ENCODE measurements around the gene COQ4.
A peak's percentile ranks its signal among the peaks of the same experiment; 100 is the strongest.

Gene COQ4

DNA sequence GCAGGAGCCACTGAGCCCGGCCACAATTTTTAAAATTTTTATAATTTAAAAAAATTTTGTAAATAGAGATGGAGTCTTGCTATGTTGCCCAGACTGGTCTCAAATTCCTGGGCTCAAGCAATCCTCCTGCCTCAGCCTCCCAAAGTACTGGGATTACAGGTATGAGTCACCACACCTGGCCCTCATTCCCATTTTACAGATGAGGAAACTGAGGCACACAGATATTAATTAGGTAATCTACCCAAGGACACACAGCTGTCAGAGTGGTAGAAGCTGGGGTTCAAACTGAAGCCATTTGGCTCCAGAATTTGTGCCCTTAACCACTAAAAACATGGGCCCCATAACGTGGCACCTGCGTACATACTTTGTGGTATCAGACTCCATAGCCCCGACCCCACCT, 7.9 kb upstream of the COQ4 start:
- Histone ChIP-seq H3K9me3 (ENCODE audit: severe bottlenecking) (no peaks in the 10 kb centered on the region), H3K27ac (peak overlapping the region; percentile 81), H3K27me3 (ENCODE audit: insufficient read depth, low read depth, severe bottlenecking) (no peaks in the 10 kb centered on the region), H3K36me3 (peaks cover 87% of the 10 kb centered on the region), H3K4me3 (ENCODE audit: low read depth, low read length) (no peak overlapping the region)
- TF ChIP-seq, protein P1, sequence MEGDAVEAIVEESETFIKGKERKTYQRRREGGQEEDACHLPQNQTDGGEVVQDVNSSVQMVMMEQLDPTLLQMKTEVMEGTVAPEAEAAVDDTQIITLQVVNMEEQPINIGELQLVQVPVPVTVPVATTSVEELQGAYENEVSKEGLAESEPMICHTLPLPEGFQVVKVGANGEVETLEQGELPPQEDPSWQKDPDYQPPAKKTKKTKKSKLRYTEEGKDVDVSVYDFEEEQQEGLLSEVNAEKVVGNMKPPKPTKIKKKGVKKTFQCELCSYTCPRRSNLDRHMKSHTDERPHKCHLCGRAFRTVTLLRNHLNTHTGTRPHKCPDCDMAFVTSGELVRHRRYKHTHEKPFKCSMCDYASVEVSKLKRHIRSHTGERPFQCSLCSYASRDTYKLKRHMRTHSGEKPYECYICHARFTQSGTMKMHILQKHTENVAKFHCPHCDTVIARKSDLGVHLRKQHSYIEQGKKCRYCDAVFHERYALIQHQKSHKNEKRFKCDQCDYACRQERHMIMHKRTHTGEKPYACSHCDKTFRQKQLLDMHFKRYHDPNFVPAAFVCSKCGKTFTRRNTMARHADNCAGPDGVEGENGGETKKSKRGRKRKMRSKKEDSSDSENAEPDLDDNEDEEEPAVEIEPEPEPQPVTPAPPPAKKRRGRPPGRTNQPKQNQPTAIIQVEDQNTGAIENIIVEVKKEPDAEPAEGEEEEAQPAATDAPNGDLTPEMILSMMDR (IDR thresholded peaks at IDR 0.05; ENCODE audit: low read depth, low read length): no peak
- no peak for DNase-seq

DNA sequence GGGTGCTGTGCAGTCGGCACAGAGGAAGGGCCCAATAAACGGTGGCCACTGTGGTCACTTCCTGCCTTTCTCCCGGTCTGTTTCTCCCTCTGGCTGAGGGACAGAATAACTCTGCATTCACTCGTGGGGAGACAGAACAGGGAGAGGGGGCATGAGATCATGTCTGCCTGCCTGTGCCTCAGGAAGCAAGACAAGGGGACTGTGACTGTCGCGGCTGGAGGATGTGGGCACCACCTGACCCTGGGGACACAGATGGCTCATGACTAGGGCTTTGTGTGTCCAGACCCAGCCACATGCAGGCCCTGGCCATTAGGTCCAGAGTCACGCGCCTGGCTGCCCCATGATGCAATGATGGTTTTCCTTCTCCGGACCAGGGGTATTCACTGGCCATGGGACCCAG, 6.2 kb upstream of the COQ4 start:
- no peaks in the 10 kb centered on the region for H3K27me3 ChIP-seq (ENCODE audit: insufficient read depth, low read depth, severe bottlenecking)
- H3K36me3 ChIP-seq: peaks cover 85% of the 10 kb centered on the region
- TF ChIP-seq, protein P1 (IDR thresholded peaks at IDR 0.05; ENCODE audit: low read depth, low read length): no peak
- no peak overlapping the region for H3K4me3 ChIP-seq (ENCODE audit: low read depth, low read length)
- H3K9me3 ChIP-seq (ENCODE audit: severe bottlenecking): no peaks in the 10 kb centered on the region
- no peak overlapping the region for H3K27ac ChIP-seq
- DNase-seq: no peak

DNA sequence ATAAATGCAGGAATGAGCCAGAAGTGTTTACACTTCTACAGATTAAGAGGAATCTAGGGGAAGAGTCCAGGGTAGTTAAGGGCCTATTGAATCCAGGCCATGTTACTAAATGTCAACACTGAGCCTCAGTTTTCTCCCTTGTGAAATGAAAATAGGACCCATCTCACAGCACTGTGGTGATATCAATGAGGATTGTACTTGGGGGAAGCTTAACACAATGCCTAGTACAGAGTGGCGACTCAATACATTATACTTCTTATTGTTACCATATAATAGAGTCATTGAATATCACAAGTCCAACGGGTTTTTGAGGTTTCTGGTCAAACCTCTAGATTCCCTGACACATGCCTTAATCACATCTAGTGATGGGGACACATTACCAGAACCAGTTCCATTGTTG, 5.0 kb upstream of the COQ4 start:
- TF ChIP-seq, protein P1 (IDR thresholded peaks at IDR 0.05; ENCODE audit: low read depth, low read length): no peak
- H3K27ac ChIP-seq: no peak overlapping the region
- no peak overlapping the region for H3K4me3 ChIP-seq (ENCODE audit: low read depth, low read length)
- H3K27me3 ChIP-seq (ENCODE audit: insufficient read depth, low read depth, severe bottlenecking): no peaks in the 10 kb centered on the region
- H3K9me3 ChIP-seq (ENCODE audit: severe bottlenecking): no peaks in the 10 kb centered on the region
- no peak for DNase-seq
- peaks cover 78% of the 10 kb centered on the region for H3K36me3 ChIP-seq

DNA sequence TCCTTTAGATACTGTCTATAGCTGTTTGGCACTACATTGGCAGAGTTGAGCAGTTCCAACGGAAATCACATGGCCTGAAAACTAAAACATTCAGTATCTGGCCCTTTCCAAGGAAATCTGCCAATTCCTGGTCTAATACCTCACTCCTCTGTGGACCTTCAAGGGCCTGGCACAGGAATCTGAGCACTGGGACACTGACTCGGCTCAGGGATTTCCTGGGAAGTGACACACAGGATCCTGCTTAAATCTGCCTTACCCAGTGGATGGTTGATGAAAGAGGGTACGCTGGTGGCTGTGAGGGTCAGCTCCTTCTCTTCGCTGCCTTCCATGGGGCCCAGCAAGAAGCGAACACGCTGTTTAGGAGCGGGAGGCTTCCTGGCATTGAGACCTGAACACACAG, 1.3 kb upstream of the COQ4 start:
- no peak for DNase-seq
- Histone ChIP-seq H3K36me3 (peaks cover 79% of the 10 kb centered on the region), H3K27ac (no peak overlapping the region; the same call in 1 of the 2 replicates), H3K4me3 (ENCODE audit: low read depth, low read length) (peak overlapping the region; percentile 98), H3K9me3 (ENCODE audit: severe bottlenecking) (no peaks in the 10 kb centered on the region), H3K27me3 (ENCODE audit: insufficient read depth, low read depth, severe bottlenecking) (no peaks in the 10 kb centered on the region)
- TF ChIP-seq, protein P1 (IDR thresholded peaks at IDR 0.05; ENCODE audit: low read depth, low read length): no peak

DNA sequence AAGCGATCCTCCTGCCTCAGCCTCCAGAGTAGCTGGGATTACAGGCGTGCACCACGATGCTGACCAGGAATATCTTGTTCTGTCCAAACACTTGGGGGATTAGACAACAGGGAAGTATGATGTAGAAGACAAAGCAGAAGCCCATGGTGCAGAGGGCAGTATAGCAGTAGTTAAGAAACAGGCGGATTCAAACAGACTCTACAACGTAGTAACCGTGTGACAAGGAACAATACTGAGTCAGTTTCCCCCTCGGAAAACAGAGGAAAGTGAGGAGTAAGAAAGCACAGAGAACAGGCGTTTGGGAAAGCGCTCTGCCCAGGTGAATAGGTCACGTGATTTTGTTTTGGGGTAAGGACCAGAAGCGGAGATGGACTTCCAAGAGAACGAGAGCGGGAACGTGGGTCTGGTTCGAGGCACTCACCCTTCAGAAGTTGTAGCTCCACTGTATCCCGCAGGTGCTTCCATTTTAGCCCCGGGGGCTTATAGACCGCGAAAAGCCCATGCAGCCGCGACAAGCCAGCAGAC, 698 bp upstream of the COQ4 start:
- Histone ChIP-seq H3K36me3 (peaks cover 77% of the 10 kb centered on the region), H3K9me3 (ENCODE audit: severe bottlenecking) (no peaks in the 10 kb centered on the region), H3K27me3 (ENCODE audit: insufficient read depth, low read depth, severe bottlenecking) (no peaks in the 10 kb centered on the region), H3K27ac (peak overlapping the region; percentile 98), H3K4me3 (ENCODE audit: low read depth, low read length) (peak overlapping the region; percentile 98)
- TF ChIP-seq, protein P1 (IDR thresholded peaks at IDR 0.05; ENCODE audit: low read depth, low read length): no peak
- no peak for DNase-seq

DNA sequence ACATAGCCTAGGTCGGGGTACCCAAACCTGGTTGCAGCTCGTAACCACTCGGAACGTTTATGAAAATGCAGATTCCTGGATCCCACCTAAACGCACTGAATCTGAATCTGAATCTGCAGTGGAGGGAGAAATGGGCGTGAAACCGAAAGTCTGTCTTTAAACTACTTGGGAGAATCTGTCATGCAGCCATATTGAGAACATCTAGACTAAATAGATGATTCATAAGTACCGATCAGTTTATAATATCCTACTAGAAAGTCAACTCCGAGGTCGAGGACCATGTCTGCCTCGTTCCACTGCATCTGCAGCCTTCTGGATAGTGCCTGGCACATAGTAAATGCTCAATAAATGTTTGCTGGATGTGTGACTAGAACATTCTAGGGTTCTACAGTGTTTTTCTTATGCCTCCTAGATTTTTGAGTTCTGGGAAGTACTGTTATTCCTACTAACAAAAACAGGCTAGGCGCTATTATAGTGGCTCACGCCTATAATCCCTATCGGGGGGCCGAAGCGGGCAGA, 632 bp downstream of the COQ4 start:
- no peaks in the 10 kb centered on the region for H3K9me3 ChIP-seq (ENCODE audit: severe bottlenecking)
- DNase-seq: no peak
- H3K27me3 ChIP-seq (ENCODE audit: insufficient read depth, low read depth, severe bottlenecking): no peaks in the 10 kb centered on the region
- peak overlapping the region; percentile 98 for H3K4me3 ChIP-seq (ENCODE audit: low read depth, low read length)
- H3K36me3 ChIP-seq: peaks cover 76% of the 10 kb centered on the region
- peak overlapping the region; percentile 98 for H3K27ac ChIP-seq
- TF ChIP-seq, protein P1 (IDR thresholded peaks at IDR 0.05; ENCODE audit: low read depth, low read length): no peak

Measured in WERI-Rb-1 (cell line).